K562 (cell line): Measurements from ENCODE around the gene TARBP2. TPM values are rescaled to one million over a fixed set of nuclear protein-coding genes. Genes with fewer than 3 reads are reported as not detected.

Source experiments
- ARID1B ChIP-seq: fragments of 450-650 bp; IDR thresholded peaks from 2 replicates; pipeline ENCODE4 v1.6.1; 2016; ENCODE audit warnings: antibody characterized with exemption, mild to moderate bottlenecking, inconsistent platforms
- CHCHD3 ChIP-seq: fragments of 250-450 bp; sonication (Bioruptor Pico); IDR thresholded peaks from 2 replicates; pipeline ENCODE4 v2.1.2; 2022; ENCODE audit warnings: mild to moderate bottlenecking
- ESRRA ChIP-seq: fragments of 450-650 bp; IDR thresholded peaks from 2 replicates; pipeline ENCODE4 v1.6.1; 2014; ENCODE audit warnings: low read depth, mild to moderate bottlenecking, moderate library complexity, borderline replicate concordance
- FOXM1 ChIP-seq, 2 experiments: fragments of 450-650 bp in 1 of 2; sonication (generic) in 1 of 2; formaldehyde crosslinking in 1 of 2; IDR thresholded peaks; 2 replicates each; pipeline versions ENCODE4 v1.6.1 to v1.9.0; 2017 to 2022; ENCODE audit warnings: low read depth in 2 of 2, mild to moderate bottlenecking in 2 of 2, missing genetic modification reagents in 1 of 2, moderate library complexity in 1 of 2
- GMEB1 ChIP-seq: fragments of 250-450 bp; sonication (Bioruptor Pico); IDR thresholded peaks from 2 replicates; pipeline ENCODE4 v1.4.0; 2020; ENCODE audit warnings: mild to moderate bottlenecking
- HOXB6 ChIP-seq: fragments of 250-450 bp; sonication (Bioruptor Pico); IDR thresholded peaks from 2 replicates; pipeline ENCODE4 v1.5.1; 2022; ENCODE audit warnings: mild to moderate bottlenecking, borderline replicate concordance
- IRF9 ChIP-seq: fragments of 450-650 bp; IDR thresholded peaks from 2 replicates; pipeline ENCODE4 v1.6.1; 2016; ENCODE audit warnings: missing biosample characterization, missing genetic modification characterization
- KDM4B ChIP-seq, 2 experiments: fragments of 450-650 bp in 1 of 2; sonication (generic) in 1 of 2; IDR thresholded peaks; 2 replicates each; pipeline ENCODE4 v1.6.1; 2016 to 2017; ENCODE audit warnings: borderline replicate concordance in 2 of 2, antibody characterized with exemption in 1 of 2, low read depth in 1 of 2, mild to moderate bottlenecking in 1 of 2
- L3MBTL2 ChIP-seq: fragments of 450-650 bp; IDR thresholded peaks from 2 replicates; pipeline ENCODE4 v1.6.1; 2016; ENCODE audit warnings: mild to moderate bottlenecking, moderate library complexity
- POLR2AphosphoS2 ChIP-seq: IDR thresholded peaks from 2 replicates; pipeline ENCODE4 v1.6.1; 2012; ENCODE audit warnings: low read length, improper control_type of control experiment
- POLR2B ChIP-seq: fragments of 450-650 bp; IDR thresholded peaks from 2 replicates; pipeline ENCODE4 v1.6.1; 2018; ENCODE audit warnings: low read depth; ENCODE audit not compliant: partially characterized antibody
- RNF219 ChIP-seq: fragments of 250-450 bp; sonication (Bioruptor Pico); IDR thresholded peaks from 2 replicates; pipeline ENCODE4 v1.5.0; 2022; ENCODE audit warnings: mild to moderate bottlenecking
- SMAD3 ChIP-seq: fragments of 450-650 bp; formaldehyde crosslinking; conservative IDR thresholded peaks from 2 replicates; pipeline ENCODE4 v1.4.0; 2020; ENCODE audit warnings: mild to moderate bottlenecking
- SMARCA4 ChIP-seq: fragments of 450-650 bp; IDR thresholded peaks from 2 replicates; pipeline ENCODE4 v1.6.1; 2016
- SMARCE1 ChIP-seq: fragments of 450-650 bp; IDR thresholded peaks from 2 replicates; pipeline ENCODE4 v1.7.1; 2016; ENCODE audit warnings: mild to moderate bottlenecking
- SUPT5H ChIP-seq: fragments of 450-650 bp; IDR thresholded peaks from 2 replicates; pipeline ENCODE4 v1.6.1; 2016
- ZNF277 ChIP-seq: fragments of 250-450 bp; sonication (Bioruptor Pico); IDR thresholded peaks from 2 replicates; pipeline ENCODE4 v1.8.0; 2022; ENCODE audit warnings: inconsistent platforms, mild to moderate bottlenecking, moderate library complexity, borderline replicate concordance
- ZNF57 ChIP-seq: fragments of 450-650 bp; formaldehyde crosslinking; IDR thresholded peaks from 2 replicates; pipeline ENCODE4 v1.4.0; 2020; ENCODE audit warnings: mild to moderate bottlenecking, moderate library complexity
- ZNF778 ChIP-seq: fragments of 450-650 bp; formaldehyde crosslinking; IDR thresholded peaks from 2 replicates; pipeline ENCODE4 v1.4.0; 2020; ENCODE audit warnings: mild to moderate bottlenecking, moderate library complexity
- polyA plus RNA-seq, 8 experiments: library from polyadenylated mRNA; depleted of rRNA in 4 of 8; stranded (reverse) in 5 of 8; unstranded in 3 of 8; fragments of >200 nt; fragmentation: Nextera tagmentation in 2 of 8; fragmentation: Illumina TruSeq in 1 of 8; extraction: Ambion mirVana in 2 of 8; extraction: Trizol in 1 of 8; gene quantifications; 2 replicates each; pipeline versions ENCODE4 v1.2.1 to v1.2.3, GENCODE V29; 2011 to 2014; ENCODE audit warnings: inconsistent platforms in 1 of 8, missing spikeins in 1 of 8
- total RNA-seq, 7 experiments: library from RNA; depleted of rRNA in 6 of 7; stranded (reverse); fragments of >200 nt in 6 of 7; fragmentation: Illumina TruSeq in 2 of 7; extraction: Trizol in 2 of 7; gene quantifications; 2 replicates each; pipeline versions ENCODE4 v1.2.1 to v1.2.3, GENCODE V29; 2011 to 2021; ENCODE audit warnings: low replicate concordance in 1 of 7

TARBP2 gene
- total and polyA plus RNA-seq, 9 of the 15 experiments (the other 6 are each of a cell fraction or from before 2014, with no cell fraction given): 5.6 to 69.0 (median 44.6) TPM

- TF ChIP-seq RNF219 (CRISPR knock-in tag) (no peak), CHCHD3 (no peak), GMEB1 (no peak), FOXM1 (IDR thresholded peaks at IDR 0.05; ENCODE audit: low read depth) (no peak), FOXM1 (CRISPR knock-in tag; IDR thresholded peaks at IDR 0.05; ENCODE audit: low read depth) (peak; percentile 34; the same call in 1 of the 2 replicates), L3MBTL2 (no peak), SMARCA4 (peak; percentile 26; the same call in 1 of the 2 replicates), POLR2AphosphoS2 (0 out of 2 replicates have a peak, but pooled peaks have one; percentile 27), HOXB6 (CRISPR knock-in tag) (no peak), SMAD3 (CRISPR knock-in tag) (no peak), ZNF57 (CRISPR knock-in tag) (no peak), POLR2B (peak; percentile 34), SMARCE1 (0 out of 2 replicates have a peak, but pooled peaks have one; percentile 41), ZNF778 (CRISPR knock-in tag) (no peak), ARID1B (0 out of 2 replicates have a peak, but pooled peaks have one; percentile 41), IRF9 (tag) (peak; percentile 53; the same call in 1 of the 2 replicates), ZNF277 (CRISPR knock-in tag) (no peak), ESRRA (peak; percentile 32; the same call in 1 of the 2 replicates), SUPT5H (peak; percentile 64), KDM4B (IDR thresholded peaks at IDR 0.05; ENCODE audit: borderline replicate concordance in 2 of 2, low read depth in 1 of 2) (no peak)
Measured at GRCh38 chr12:53500142-53500775, 824 bp upstream of the TARBP2 start (continued).
